A673 (cell line): ENCODE data around the gene MYO5B. TPM values are rescaled to one million over a fixed set of nuclear protein-coding genes. Genes with fewer than 3 reads are reported as not detected.

Source experiments
- BruUV-seq: library from RNA; stranded (reverse); fragments of 400-500 nt; replicated peaks from 2 replicates; lab custom pipeline; 2021; lab: Mats Ljungman, UMichigan
- CTCF ChIA-PET: fragments of 300-600 bp; sonication (Branson Sonifier 250); formaldehyde crosslinking; loops from one replicate; lab custom pipeline; 2022; ENCODE audit warnings: antibody characterized with exemption; lab: Charles Lee
- POLR2A ChIA-PET: fragments of 300-600 bp; sonication (Branson Sonifier 250); formaldehyde crosslinking; loops from one replicate; lab custom pipeline; 2022; ENCODE audit warnings: antibody characterized with exemption; ENCODE audit not compliant: low non-redundant PET; lab: Charles Lee
- DNase-seq: peaks from one replicate; pipeline ENCODE4 v3.0.0-alpha.2; 2015; ENCODE audit warnings: low spot score
- H3K27ac ChIP-seq: fragments of 200-600 bp; sonication (generic); 2 replicates; pipeline ENCODE4 v1.5.1; 2016; ENCODE audit warnings: mixed run types, low read depth, mild to moderate bottlenecking, mixed read lengths, antibody characterized with exemption, low read length; ENCODE audit not compliant: poor library complexity, severe bottlenecking
- H3K27me3 ChIP-seq: fragments of 200-600 bp; sonication (generic); replicated peaks from 2 replicates; pipeline ENCODE4 v1.6.1; 2017; ENCODE audit warnings: mixed run types, low read depth, mild to moderate bottlenecking, mixed read lengths, antibody characterized with exemption, low read length; ENCODE audit not compliant: insufficient read depth, poor library complexity
- H3K36me3 ChIP-seq: fragments of 200-600 bp; sonication (generic); 2 replicates; pipeline ENCODE4 v1.6.1; 2016; ENCODE audit warnings: mixed run types, mild to moderate bottlenecking, mixed read lengths, antibody characterized with exemption, low read length; ENCODE audit not compliant: insufficient read depth, poor library complexity, severe bottlenecking
- H3K4me1 ChIP-seq: fragments of 200-600 bp; sonication (generic); 2 replicates; pipeline ENCODE4 v1.6.1; 2017; ENCODE audit warnings: mixed run types, mild to moderate bottlenecking, mixed read lengths, antibody characterized with exemption, low read length; ENCODE audit not compliant: insufficient read depth, poor library complexity, severe bottlenecking
- H3K4me3 ChIP-seq: fragments of 200-600 bp; sonication (generic); 2 replicates; pipeline ENCODE4 v1.5.1; 2016; ENCODE audit warnings: low read depth, mixed run types, mild to moderate bottlenecking, mixed read lengths, low read length; ENCODE audit not compliant: poor library complexity, severe bottlenecking
- H3K9me3 ChIP-seq: fragments of 200-600 bp; sonication (generic); 2 replicates; pipeline ENCODE4 v1.6.1; 2016; ENCODE audit warnings: mixed run types, low read depth, mild to moderate bottlenecking, mixed read lengths, antibody characterized with exemption, low read length; ENCODE audit not compliant: poor library complexity, severe bottlenecking
- EZH2 ChIP-seq: fragments of 200-600 bp; sonication (generic); IDR thresholded peaks from 2 replicates; pipeline ENCODE4 v1.6.1; 2017; ENCODE audit warnings: borderline replicate concordance, low read depth, mild to moderate bottlenecking, mixed read lengths, antibody characterized with exemption, low read length; ENCODE audit not compliant: poor library complexity, severe bottlenecking
- intact Hi-C: fragments of 100-400 bp; cut with micrococcal nuclease; formaldehyde crosslinking; loops from one replicate; pipeline ENCODE4 v1.10.0; 2022; ENCODE audit not compliant: unreplicated experiment
- total RNA-seq: library from RNA; stranded (reverse); gene quantifications from 2 replicates; pipeline ENCODE4 v1.2.3, GENCODE V29; 2021
- TF ChIP-seq, protein P1 (sequence below): fragments of 300-800, 200-600 bp; sonication (generic); conservative IDR thresholded peaks from 2 replicates; pipeline ENCODE4 v1.5.1; 2017; ENCODE audit warnings: low read depth, mild to moderate bottlenecking, antibody characterized with exemption, low read length, moderate library complexity, mixed read lengths

MYO5B gene
- total RNA-seq, 1 experiment from 2014 or later: 0.30 TPM

DNA sequence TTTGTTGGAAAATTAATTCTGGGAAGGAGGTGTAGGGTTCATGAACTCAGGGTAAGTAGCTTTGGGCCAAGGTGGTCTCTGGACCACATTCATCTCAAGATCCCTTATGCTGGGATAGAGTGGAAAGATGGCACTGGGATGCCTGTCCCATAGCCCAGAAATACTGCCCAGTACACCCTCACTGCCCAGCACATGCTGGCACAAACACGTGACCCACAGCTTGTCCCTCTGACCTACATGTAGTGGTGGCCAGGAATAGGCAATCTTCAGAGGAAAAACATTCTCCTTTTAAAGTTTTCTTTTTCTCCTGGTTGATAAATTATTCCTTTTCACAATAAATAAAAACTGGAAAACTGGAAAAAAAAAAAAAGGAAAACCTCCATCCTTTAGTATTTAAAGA lies 246.0 kb downstream of the MYO5B start:
- no TSS peak for BruUV-seq
- no peak for DNase-seq
- TF ChIP-seq EZH2: no peak
- TF ChIP-seq, protein P1, sequence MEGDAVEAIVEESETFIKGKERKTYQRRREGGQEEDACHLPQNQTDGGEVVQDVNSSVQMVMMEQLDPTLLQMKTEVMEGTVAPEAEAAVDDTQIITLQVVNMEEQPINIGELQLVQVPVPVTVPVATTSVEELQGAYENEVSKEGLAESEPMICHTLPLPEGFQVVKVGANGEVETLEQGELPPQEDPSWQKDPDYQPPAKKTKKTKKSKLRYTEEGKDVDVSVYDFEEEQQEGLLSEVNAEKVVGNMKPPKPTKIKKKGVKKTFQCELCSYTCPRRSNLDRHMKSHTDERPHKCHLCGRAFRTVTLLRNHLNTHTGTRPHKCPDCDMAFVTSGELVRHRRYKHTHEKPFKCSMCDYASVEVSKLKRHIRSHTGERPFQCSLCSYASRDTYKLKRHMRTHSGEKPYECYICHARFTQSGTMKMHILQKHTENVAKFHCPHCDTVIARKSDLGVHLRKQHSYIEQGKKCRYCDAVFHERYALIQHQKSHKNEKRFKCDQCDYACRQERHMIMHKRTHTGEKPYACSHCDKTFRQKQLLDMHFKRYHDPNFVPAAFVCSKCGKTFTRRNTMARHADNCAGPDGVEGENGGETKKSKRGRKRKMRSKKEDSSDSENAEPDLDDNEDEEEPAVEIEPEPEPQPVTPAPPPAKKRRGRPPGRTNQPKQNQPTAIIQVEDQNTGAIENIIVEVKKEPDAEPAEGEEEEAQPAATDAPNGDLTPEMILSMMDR: no peak
- Histone ChIP-seq H3K4me1 (no peaks in the 10 kb centered on the region), H3K27me3 (peaks cover 71% of the 10 kb centered on the region), H3K9me3 (no peaks in the 10 kb centered on the region), H3K27ac (no peak overlapping the region), H3K36me3 (no peaks in the 10 kb centered on the region), H3K4me3 (no peak overlapping the region)
- intact Hi-C loops: no loop called here
- ChIA-PET CTCF (no interaction called here), POLR2A (no interaction called here)

DNA sequence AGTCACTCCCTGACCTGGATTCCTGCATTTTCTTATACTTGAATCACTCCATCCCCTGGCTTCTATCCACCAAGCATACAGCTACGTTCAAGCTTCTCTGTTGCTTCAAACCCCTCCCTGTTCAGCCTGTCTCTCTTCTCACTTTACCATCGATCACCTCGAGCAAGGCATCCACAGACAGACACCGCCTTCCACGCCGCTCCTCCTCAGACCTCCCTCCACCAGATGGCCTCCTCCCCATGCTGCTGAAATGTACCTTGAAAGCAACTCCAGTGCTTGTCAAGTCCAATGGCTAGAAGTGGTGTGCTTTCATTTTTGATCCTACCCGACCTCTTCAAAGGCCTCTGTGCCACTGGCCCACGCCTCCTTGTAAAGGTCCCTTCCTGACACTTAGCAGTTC lies 250.3 kb downstream of the MYO5B start:
- Histone ChIP-seq H3K27me3 (peaks cover 34% of the 10 kb centered on the region), H3K4me1 (no peaks in the 10 kb centered on the region), H3K27ac (no peak overlapping the region), H3K36me3 (no peaks in the 10 kb centered on the region), H3K9me3 (no peaks in the 10 kb centered on the region), H3K4me3 (no peak overlapping the region)
- CTCF ChIA-PET: interaction anchor here (0.6 kb wide), 1 partner anchor 30 kb away, joined by 7 read pairs; no protein-coding TSS in a partner anchor
- no peak for TF ChIP-seq EZH2
- TF ChIP-seq, protein P1: no peak
- POLR2A ChIA-PET: interaction anchor here (0.5 kb wide), 1 partner anchor 17 kb away, joined by 3 read pairs; no protein-coding TSS in a partner anchor
- intact Hi-C loops: no loop called here
- no peak for DNase-seq
- BruUV-seq: no TSS peak

DNA sequence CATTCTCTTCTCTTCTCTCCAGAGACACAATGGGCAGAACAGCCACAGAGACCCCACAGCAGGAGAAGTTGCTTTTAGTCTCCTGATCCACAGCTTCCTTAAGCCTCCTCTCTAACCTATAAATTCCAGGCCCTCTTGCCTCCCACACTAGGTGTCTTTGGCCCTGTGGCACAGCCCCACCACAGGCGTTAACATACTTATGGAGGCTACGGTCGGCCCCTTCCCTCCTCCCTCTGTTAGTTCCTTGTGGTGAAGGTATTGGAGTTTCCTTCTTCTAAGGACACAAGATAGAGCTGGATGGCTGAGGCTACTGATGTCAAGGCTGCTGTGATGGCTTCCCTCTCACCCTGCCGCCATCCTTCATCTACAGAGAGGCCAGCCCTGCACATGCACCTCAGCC lies 258.1 kb downstream of the MYO5B start:
- no peak for DNase-seq
- ChIA-PET CTCF (no interaction called here), POLR2A (no interaction called here)
- TF ChIP-seq, protein P1: no peak
- TF ChIP-seq EZH2: no peak
- intact Hi-C loops: no loop called here
- no TSS peak for BruUV-seq
- Histone ChIP-seq H3K27me3 (no peaks in the 10 kb centered on the region), H3K4me1 (no peaks in the 10 kb centered on the region), H3K9me3 (no peaks in the 10 kb centered on the region), H3K36me3 (no peaks in the 10 kb centered on the region), H3K4me3 (no peak overlapping the region), H3K27ac (no peak overlapping the region)
